ENCODE results near the gene ADARB2.

ADARB2 gene

DNA sequence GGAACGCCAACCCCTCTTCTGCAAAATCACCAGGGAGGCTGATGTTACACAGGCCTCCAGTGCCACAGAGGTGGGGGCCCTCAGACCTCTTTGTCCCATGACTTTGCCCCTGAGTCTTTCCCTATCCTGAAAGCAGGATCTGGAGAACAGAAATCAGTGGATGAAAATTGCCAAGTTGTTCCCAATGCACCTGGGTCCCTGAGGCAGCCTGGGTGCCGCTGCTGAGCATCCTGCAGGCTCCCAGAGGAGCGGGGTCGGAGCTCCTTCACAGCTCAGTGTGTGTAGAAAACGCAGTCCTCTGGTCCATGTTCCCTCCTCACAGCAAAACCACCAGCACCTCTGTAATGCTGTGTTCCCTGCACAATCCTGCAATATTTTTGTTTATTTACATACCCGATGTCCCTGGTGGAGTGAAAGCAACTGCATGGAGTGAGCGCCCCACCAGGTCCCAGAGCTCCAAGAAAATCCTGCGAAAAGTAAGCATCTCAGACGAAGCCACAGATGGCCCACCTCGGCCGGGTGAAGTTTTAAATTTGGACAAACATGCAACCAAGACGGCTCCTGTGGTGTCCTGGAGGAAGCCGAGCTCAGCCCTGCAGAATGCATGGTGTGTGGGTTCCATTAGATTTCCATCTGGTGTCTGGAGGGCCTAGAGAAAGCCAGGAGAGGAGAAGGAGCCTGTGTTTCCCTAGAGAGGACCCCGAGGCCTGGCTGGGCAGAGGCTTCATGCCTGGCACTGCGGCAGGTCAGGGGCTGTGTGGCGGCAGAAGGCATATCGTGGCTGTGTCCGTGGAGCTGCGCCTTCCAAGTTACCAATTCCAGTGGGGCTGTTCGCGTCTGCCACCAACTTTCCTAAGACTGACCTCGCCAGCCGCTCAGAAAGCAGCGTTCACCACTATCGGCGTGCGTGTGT, 445.9 kb downstream of the ADARB2 start:
- DNase-seq (ENCODE audit: low read depth): no peak

DNA sequence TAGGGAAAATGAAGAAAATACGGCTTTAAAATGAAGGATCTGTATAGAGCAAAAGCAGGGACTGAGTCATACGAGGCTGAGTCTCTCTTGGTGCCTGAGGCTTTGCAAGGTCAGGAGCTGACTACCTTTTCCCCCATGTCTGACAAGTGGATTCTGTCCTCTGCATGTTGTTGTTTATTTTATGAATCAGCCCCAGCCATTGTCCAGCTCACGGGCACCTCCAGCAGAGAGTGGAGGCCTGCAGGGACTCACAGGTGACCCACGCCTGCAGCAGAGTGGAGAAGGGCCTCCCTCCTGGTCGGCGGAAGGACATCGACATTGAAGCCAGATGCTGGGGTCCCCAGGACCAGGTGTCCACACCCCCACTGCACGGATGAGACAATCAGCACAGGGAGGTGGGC, 447.3 kb downstream of the ADARB2 start:
- no peak for DNase-seq (ENCODE audit: low read depth)

DNA sequence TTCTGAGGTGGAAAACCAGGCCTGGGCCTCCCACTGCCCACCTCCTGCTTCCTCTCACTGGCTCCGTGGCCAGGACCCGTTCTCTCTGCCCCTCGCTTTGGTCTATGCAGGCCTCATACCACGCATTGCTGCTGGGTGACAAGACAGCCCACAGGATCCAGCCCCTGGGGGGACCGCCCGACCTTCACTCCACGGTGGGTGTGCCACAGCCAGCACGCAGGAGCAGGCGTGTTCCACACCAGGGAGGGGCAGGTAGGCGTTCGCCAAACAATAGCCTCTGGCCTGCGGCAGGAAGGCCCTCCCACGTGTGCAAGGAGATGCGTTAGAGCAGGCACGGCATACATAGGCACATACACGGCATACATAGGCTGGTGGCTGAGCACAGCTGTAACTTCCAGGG, 447.7 kb downstream of the ADARB2 start:
- DNase-seq (ENCODE audit: low read depth): no peak

DNA sequence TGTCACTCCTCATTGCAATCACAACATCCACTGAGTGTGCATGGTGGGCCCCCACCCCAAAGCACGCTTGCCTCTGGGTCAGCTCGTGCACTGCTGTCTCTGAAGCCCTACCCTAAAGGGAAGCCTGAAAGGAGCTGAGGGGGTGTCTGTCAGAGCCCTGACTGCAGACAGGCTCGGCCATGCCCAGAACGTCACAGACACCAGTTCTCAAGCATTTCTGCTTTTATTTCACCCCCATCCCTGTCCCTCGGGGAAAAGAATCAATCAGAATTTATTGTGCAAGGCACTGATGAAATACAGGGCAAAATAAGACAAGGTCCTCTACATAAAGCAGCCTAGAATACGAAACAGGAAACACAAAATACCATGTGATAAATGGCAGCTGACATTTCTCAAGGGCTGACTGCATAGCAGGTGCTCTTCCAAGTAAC, 449.3 kb downstream of the ADARB2 start:
- no peak for DNase-seq (ENCODE audit: low read depth)

DNA sequence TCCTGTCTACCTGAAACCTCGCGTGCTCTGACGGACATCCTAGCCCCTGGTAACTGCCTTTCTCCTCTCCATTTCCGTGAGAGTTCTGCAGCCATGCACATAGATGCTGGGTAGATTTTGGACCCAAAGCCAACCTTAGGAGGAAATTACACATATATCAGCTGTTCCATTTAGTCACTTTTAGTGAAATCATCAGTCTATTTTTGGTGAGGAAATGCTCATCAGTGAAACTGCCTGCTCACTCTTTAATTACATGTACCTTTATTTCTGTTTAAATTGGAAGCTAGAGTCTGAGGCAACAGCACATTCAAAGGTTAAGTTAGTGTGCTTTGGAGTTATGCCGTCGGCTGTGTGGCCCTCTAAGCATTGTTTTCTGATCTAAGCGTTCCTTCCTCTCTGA, 449.8 kb downstream of the ADARB2 start:
- DNase-seq (ENCODE audit: low read depth): no peak

DNA sequence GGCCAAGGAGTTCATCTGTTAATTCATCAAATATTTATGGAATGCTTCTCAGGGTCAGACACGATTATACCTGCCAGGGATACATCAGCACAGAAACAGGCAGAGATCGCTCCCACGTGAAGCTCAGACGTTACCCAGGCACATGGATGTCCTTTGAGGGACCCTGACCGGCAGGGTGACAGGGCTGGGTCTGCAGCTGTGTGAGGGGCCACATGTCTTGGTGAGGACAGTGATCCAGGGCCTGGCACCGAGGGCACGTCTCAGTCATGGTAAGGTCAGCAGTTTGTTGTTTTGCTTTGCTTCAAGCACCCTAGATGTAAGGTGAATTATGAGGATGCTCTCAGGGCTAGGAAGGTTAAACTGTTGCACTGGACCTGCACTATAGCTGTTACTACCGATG, 453.2 kb downstream of the ADARB2 start:
- no peak for DNase-seq (ENCODE audit: low read depth)

DNA sequence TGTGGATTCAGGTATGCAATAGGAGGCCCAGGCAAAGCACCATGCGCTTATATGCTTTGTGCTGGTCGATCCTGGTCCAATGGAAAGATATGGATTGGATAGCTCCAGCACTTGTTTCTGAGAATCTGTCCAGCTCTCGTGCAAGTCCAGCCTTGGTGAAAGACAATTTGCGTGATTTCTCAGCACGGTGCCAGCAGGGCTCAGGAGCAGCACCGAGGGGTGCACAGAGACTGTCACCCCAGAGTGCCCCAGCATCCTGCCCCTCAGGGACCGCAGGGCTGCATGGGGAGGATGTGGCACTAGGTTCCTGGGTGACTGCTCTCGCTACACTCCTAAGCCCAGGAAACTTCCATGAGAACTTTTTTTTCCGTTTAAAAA, 455.9 kb downstream of the ADARB2 start:
- DNase-seq (ENCODE audit: low read depth): no peak

DNA sequence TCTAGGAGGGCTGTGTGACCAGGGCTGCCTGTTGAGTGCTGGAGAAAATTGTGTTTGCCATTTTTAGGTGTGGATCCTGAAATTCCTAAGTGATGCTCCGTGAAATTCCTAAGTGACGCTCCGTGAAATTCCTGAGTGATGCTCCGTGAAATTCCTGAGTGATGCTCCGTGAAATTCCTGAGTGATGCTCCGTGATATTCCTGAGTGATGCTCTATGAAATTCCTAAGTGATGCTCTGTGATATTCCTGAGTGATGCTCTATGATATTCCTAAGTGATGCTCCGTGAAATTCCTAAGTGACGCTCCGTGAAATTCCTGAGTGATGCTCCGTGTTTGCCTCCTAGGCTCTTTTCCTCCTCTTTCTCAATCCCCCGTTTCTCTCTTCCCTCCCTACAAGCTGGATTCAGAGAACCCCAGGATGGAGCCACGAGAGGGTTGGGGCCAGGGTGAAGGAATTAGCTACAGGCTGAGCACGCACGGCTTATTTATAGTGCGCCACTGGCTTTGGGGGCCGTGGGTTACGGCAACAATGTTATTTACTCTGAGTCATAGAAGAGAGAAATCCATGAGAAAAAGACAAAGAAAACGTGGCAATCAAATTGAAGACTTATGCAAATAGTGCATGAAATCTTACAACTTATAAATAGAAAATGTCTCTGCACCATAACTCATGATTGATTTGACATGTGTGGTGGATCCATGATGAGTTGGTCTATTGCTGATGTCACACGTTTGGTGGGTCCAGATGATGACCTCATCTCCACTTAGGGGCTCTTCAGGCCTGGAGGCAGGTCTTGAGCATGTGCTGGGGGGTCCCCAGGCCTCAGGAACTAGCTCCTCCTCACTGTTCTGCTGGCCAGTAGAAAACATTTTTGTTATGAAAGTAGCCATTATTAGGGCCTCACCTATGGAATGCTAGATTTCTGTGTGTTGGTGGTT, 456.6 kb downstream of the ADARB2 start:
- no peak for DNase-seq (ENCODE audit: low read depth)

DNA sequence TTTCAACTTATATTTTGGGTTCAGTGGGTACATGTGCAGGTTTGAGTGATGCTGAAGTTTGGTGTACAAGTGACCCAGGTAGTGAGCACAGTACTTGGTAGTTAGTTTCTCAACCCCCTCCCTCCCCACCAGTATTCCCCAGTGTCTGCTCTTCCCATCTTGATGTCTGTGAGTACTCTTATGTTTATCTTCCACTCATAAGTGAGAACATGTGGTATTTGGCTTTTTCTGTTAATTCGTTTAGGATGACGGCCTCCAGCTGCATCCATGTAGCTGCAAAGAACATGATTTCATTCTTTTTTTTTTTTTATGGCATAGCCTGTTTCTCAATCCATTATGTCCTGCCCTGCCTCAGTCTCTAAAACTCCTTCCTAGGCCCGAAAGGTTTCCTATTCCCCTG, 459.0 kb downstream of the ADARB2 start:
- DNase-seq (ENCODE audit: low read depth): no peak

DNA sequence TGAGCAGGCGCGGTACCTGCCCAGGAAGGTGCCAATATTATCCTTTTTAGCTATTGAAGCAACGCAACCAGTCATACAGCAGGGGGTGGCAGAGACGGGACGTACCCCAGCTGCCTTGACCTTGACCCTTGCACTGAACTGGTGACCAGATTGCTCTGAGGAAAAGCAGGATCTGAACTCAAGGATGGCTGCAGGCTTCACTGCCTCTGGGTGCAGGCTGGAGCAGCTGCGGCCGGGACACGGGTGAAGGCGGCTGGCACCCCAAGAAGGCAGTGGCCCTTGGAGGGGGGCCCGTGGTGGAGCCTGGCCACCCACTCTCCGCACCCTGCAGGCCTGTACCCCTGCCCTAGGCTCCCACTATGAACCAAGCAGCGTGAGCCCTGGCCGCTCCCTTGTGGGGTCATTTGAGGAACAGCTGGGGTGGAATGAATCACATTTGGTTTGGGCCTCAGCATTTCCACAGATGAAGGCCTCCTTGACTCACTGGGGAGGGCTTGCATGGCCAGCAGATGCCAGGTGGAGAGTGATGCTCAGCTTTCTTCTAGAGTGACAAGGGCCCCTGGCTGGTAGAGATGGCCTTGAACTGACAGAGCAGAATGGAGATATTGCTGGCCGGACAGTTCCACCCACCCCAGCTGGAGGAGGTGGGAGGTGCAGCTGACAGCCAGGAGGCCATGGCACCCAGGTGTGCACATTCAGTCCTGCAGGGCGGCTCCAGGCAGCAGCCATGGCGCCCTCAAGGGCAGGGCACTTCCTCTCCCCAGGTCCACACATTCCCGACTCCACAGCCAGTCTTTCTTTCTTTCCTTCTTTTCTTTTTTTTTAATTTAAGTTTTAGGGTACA, 462.4 kb downstream of the ADARB2 start:
- DNase-seq (ENCODE audit: low read depth): no peak

DNA sequence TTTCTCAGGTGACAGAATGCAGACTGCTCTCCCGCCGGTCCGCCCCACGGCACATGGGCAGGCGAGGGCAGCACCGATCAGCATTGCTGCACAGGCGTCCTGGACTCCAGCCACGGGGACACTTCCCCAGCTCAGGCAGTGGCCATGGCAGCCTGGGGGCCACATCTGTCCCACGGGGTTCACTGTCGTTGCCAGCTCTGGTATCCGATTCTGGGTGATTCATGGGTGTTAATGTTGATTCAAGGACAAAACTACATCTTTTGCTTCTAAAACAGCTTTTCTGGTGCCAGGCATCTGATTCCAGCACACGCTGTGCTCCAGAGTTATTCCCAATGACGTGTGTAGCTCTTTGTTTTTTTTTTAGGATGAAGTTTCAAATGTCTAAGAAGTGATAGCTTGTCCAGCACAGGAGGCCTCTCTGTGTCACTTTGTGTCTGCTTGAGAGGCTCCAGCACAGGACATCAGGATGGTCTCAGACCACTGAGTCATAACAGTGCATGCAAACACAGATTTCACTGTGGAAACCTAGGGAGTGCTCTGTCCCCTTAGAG, 463.1 kb downstream of the ADARB2 start:
- DNase-seq (ENCODE audit: low read depth): no peak

DNA sequence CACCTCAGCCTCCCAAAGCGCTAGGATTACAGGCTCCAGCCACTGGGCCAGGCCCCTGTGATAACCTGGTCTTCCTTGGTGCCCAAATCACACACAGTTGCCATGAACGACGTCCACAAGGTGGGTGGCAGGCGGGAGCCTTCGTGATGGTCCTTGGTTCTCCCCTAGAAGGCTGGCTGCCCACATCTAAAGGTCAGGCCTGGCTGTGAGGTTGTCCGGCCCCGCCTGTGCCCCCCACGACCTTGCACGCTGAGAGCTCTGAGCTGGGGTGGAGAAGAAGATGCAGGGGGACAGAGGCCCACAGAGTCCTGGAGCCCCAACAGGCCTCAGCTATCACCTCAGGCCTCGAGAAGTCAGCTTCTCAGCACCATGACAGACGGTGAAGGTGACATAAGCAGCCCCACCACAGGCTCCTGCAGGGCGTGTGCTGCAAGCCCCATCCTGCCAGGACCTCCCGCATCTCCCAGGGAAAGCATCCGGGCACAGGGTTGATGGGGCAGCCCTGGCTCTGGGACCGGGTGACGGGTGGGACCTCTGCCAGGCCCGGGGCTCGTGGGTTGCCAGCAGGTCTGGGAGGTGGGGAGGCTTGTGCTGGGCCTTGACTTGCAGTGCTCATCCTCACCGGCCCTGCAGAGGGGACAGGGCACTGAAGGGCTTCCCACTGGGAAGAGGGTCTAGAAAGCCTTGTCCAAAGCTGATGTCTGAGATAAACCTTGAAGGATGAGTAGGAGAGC, 463.8 kb downstream of the ADARB2 start:
- no peak for DNase-seq (ENCODE audit: low read depth)

DNA sequence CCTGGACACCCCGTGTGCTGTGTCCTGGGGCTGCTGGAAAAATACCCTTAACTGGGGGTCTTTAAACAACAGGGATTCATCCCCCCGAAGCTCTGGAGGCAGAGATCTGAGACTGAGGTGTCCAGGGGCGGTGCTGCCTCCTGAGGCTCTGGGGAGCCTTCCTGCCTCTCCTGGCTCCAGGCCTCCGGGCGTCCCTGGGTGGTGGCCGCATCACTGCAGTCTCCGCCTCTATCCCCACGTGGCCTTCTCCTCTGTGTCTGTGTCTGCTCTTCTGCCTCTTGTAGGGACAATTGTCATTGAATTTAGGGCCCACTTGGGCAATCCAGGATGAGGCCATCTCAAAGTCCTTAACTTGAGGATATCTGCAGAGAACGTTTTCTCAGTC, 464.6 kb downstream of the ADARB2 start:
- DNase-seq (ENCODE audit: low read depth): no peak

DNA sequence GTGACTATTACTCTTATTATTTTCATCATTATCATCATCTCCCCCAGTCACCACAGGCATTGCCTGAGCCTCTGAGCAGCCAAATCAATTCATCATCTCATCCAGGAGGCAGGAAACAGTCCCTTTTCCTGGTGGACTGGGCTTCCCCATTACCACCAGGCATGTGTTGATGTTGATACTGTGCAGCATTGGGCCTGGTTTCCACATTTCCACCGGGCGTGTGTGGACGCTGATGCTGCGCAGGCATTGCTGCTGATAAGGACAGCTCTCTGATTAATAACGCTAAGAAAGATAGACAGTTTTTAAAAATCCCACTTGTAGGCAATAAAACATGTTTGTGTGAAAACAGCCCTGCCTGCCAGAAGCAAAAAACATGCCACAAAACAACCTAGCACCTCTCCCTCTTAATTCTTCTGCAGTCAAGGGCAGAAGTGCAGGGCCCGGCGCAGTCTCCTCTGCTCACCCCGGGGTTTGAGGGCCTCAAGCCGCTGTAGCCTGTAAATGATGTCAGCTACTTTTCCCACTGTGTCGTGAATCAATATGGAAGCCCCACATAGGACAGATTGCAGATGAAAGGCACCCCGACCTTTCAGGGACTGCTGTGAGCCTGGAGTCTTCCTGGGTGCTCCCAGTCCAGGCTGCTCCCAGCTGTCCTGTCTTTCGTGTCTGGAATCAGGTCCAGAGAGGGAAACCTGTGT, 465.1 kb downstream of the ADARB2 start:
- DNase-seq (ENCODE audit: low read depth): no peak

DNA sequence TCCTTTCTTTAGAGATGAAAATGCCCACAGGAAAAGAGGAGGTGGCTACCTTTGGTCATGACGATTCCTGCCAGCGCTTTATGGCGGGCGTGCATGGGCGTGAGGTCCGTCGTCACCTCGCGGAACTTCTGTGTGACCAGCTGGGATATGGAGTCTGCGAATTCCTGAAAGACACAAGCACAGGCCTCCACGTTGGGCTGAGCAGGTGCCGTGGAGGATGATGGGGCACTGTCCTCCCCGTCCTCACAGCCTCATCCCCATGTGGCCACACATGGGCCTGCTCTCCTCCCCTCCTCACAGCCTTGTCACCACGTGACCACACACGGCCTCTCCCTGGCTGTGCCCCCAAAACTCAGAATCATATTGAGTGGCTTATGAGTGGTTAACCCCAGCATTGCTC, 466.4 kb downstream of the ADARB2 start:
- DNase-seq (ENCODE audit: low read depth): no peak

DNA sequence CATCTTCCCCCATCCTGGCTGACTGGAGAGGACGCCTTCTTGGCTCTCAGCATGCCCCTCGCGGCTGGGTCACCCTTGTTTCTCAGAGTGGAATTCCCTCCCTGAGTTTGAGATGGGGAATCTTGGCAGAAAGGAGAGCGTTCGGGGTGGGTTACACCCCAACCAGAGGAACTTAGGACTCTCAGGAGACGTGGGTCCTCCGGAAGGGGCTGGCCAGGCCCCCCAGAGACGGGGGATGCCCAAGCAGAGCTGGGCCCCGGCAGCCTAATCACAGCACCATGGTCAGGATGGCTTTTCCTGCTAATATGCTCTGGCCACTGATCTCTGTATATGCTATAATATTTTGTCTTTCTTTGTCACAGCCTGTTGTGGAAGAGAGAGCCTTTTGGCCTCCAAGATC, 466.8 kb downstream of the ADARB2 start:
- DNase-seq (ENCODE audit: low read depth): no peak

DNA sequence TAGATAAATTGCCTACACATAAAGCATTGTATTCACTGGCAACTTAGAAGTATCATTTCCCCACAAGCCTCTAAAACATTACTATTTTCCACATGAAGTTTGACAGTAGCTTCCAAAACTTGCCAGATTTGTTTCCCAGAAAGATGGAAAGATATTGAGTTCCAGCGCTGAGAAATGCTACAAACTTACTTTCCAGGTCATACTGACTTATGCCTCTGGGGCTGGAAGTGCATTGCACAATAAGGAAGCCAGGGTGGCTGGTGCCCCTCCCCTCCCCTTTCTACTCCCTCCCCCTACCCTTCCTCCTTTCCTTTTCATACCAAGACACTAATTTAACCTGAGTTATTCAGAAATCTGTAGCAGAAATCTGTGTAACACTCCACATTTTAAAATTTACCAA, 468.5 kb downstream of the ADARB2 start:
- DNase-seq (ENCODE audit: low read depth): no peak

DNA sequence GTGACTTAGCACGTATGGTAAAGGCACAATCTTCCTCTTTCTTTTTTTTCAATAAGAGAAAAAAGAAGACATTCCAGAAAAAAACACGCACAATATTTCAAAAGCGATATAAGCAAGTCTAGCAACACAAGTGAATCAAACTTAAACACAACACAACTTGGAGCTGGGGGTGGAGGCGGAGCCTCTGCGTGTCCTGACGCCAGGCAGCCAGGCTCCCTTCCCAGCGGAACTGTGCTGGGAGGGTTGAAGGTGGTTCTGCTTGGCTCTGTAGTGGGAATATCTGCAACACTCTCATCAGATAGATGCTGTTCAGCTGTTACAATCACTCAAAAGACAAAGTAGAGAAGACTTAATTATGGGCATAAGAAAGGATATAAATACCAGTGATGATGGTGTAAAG, 469.8 kb downstream of the ADARB2 start:
- DNase-seq (ENCODE audit: low read depth): no peak

DNA sequence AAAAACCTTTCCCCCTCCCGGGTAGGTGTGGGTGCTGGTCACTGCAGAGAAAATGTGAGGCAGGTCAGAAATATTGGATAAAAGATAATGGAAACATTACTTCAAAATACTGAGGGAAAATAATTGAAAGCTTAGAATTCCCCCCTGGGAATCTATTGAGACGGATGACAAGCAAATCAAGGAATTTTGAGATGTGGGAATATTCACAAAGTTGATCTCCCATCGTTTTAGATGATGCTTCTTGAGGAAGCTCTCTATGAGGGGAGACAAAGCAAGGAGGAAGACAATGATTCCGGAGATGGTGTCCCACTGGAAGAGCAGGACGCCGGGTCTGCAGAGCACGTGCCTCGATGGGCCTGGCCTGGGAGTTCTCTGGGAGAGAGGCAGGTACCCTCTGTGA, 470.2 kb downstream of the ADARB2 start:
- DNase-seq (ENCODE audit: low read depth): no peak

DNA sequence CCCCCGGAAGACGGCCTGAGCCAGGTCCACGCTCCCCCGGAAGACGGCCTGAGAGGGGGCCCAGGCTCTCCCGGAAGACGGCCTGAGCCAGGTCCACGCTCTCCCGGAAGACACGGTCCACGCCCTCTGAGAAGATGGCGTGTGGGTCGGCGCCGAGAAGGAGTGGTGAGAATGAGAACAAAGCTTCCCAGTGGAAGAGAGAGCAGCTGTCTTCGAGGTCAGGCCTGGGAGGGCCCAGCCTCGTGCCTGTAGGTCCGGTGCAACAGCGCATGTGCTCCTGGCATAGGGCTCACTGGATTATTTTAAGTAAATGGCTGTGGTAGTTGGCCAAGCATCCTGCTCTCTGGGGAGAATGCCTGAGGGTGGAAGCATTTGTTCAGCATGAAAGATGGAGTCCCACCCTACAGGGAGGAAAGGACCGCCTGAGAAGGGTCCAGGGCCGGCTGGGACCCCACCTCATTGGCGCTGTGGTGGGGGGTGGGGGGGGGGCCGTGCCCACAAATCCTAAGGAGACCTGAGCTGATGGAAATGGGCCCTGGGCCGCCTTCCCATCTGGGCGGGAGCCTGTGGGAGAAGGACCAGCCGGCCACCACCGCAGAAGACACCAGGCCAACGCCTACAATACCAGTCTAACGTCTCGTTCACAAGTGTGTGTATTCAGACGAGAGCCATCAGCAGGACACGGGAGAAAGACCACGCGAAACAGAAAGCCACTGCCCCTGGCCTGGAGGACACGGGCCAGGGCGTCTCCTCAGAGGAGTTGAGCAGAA, 471.1 kb downstream of the ADARB2 start:
- no peak for DNase-seq (ENCODE audit: low read depth)

All from T follicular helper cell (primary cell).